Measurements from ENCODE around the gene CCT8.
"Not testable (repeated sequence)": the region's sequence is repeated elsewhere in the genome, so short reads cannot be mapped to it uniquely, and the experiment has no call there.

Gene CCT8

GRCh38 chr21:29076731-29077640 lies 3.5 kb upstream of the CCT8 start:
- DNase-seq, result not testable (repeated sequence)

GRCh38 chr21:29075706-29076466 lies 2.4 kb upstream of the CCT8 start:
- DNase-seq, result no peak

DNA sequence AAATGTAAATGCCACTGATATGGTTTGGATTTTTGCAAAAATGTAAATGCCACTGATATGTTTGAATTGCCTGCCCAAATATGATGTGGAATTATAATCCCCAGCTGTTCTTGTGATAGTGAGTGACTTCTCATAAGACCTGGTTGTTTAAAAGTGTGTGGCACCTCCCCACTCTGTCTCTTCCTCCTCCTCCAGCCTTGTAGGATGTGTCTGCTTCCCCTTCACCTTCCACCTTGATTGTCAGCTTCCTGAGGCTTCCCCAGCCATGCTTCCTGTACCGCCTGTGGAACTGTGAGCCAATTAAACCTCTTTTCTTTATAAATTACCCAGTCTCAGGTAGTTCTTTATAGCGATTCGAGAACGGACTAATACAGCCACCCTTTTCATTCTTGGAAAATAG lies 1.3 kb upstream of the CCT8 start:
- DNase-seq, result no peak

GRCh38 chr21:29074007-29074376 lies 544 bp upstream of the CCT8 start:
- DNase-seq, result no peak

DNA sequence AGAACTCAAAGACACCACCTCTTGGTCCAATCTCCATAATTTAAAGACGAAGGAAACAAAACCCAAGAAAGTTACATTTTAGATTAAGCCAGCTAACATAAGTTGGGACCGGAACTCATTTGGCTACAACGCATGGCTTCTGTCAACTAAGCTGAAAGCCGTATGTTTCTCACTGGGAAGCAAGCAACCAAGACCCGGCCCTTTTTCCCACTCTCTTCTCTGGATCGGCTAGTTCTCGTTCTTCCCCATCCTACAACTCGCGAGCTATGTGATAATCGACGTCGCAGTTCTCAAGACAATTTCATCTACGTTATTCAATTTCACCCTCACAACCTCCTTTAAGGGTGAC lies 601 bp downstream of the CCT8 start:
- no peak for DNase-seq

GRCh38 chr21:29064850-29065481 lies 8.5 kb downstream of the CCT8 start:
- DNase-seq, result no peak

DNA sequence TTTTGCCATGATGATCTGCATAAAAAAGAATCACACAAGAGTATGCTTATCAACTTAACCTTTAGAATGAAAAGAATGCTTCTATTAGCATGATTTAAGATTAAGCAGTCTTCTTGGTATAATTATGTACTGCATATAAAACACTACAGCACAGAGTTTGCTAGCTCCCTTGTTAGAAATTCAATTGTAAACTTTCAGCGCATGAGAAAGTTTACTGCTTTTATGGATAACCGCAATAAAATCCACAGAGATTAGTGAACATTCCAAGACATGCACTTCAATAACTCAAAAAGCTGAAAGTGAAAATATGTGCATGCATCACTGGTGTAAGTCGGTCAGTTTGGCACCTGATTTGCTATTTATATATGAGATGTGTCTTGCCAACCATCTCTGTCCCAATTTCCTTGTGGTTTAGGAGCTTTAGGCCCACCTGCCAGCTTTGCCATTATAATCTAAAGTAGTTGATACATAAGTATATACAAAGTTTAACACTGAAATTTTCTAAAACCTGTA lies 16.9 kb downstream of the CCT8 start:
- no peak for DNase-seq

- DNase-seq, result no peak
Measured at GRCh38 chr21:29056005-29056404, 17.4 kb downstream of the CCT8 start.

GRCh38 chr21:29055080-29055479 lies 18.4 kb downstream of the CCT8 start:
- DNase-seq, result no peak

- no peak for DNase-seq
Measured at GRCh38 chr21:29053656-29054055, 19.8 kb downstream of the CCT8 start.

GRCh38 chr21:29053011-29053553 lies 20.4 kb downstream of the CCT8 start:
- DNase-seq, result no peak

- no peak for DNase-seq
Measured at GRCh38 chr21:29052224-29052623, 21.2 kb downstream of the CCT8 start.

- DNase-seq, result no peak
Measured at GRCh38 chr21:29034678-29035077, 38.8 kb downstream of the CCT8 start.

DNA sequence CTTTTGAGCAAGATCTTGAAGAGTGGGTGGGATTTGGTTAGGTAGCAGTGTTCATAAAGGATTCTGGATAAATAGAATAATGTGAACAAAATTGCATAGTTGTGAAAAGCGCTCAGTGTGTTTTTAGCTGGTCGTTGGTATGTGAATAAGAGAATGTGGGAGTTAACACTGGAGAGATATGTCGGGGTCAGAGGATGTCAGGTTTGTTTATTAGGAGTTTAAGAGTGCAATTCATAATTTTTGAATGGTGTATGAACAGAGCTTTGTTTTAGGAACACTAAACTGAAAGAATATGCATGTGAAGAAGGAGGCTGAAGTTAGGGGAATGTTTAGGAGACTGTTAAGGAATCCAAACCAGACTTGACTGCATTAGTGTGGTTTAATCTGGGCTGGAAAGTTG lies 39.6 kb downstream of the CCT8 start:
- no peak for DNase-seq

GRCh38 chr21:29033301-29033700 lies 40.1 kb downstream of the CCT8 start:
- no peak for DNase-seq

DNA sequence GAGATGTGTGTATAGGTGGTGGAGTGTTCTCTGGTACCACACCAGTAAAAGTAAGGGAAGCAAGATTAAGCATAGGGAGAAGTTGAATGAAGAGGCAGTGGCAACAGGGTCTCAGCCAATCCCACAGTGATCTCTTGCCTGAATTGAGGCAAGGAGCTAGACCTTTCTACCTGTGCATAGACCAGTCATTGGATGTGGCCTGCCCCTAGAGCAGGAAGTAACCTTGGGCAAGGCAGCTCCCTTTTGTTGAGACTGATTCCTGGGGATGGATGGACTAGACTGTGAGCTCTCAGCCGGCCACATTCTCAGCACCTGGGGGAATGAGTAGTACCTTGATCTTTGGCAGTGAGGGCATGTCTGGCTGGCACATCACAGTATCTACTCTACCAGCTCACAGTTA lies 42.5 kb downstream of the CCT8 start:
- DNase-seq, result no peak

- DNase-seq, result no peak
Measured at GRCh38 chr21:29029524-29029923, 43.9 kb downstream of the CCT8 start.

- no peak for DNase-seq
Measured at GRCh38 chr21:29025328-29025713, 48.1 kb downstream of the CCT8 start.

- DNase-seq, result peak; percentile 92 to 93
Measured at GRCh38 chr21:29024474-29025327, 48.7 kb downstream of the CCT8 start, which contains the start of gene USP16. Gene USP16, plus strand, starts transcription at chr21:29024668. Its CDS starts 3,246 bp downstream, at chr21:29027914.

DNA sequence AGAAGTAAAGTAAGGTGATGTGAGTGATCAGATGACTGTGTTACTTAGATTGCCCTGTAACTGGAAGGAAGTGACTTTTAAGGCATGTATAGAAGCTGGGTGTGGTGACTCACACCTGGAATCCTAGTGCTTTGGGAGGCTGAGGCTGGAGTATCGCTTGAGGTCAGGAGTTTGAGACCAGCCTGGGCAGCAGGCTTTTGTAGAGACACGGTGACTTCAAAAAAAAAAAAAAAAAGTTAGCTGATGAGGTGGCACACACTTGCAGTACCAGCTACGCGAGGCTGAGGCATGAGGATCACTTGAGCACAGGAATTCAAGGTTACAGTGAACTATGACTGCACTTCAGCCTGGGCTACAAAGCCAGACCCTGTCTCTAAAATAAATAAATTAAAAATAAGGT lies 51.3 kb downstream of the CCT8 start:
- DNase-seq, result no peak

- no peak for DNase-seq
Measured at GRCh38 chr21:29018540-29018939, 54.9 kb downstream of the CCT8 start.

DNA sequence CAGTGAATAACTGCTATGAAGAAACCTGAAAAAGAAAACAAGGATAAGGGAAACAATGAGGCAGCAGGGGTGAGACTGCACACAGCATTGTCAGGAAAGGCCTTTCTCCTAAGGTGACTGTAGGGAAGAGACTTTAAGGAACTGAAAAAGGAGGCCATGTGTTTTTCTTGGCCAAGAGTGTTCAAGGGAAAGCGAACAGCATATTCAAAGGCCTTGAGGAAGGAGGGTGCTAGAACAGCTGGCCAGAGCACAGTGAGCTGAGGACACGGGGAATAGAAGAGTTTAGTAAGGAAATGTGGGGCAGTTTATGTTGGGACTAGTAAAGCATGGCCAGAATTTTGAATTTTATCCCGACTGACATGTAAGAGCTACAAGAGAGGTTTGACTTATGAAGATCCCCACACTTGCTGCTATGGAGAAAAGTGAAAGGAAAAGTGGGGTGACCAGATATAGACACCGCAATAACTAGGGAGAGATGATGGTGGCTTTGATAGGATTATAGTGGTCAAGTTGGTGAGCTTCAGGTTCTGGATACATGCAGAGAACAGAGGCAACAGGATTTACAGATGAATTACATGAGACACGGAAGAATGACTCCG lies 55.7 kb downstream of the CCT8 start:
- no peak for DNase-seq

Data from NCI-H1930 (cell line).